22Rv1 (cell line): ENCODE measurements around the gene GGN.

Source experiments
- CTCF ChIP-seq: fragments of 450-650 bp; IDR thresholded peaks from 2 replicates; pipeline ENCODE4 v1.5.1; 2017; ENCODE audit warnings: mild to moderate bottlenecking
- ZFX ChIP-seq: fragments of 450-650 bp; IDR thresholded peaks from 2 replicates; pipeline ENCODE4 v1.6.1; 2017; ENCODE audit warnings: antibody characterized with exemption, borderline replicate concordance

GRCh38 chr19:38401148-38401547 is 13.3 kb upstream of the GGN start:
- no peak for TF ChIP-seq CTCF
- no peak for TF ChIP-seq ZFX
